Subcutaneous abdominal adipose tissue (tissue), 5 donors: Measurements from ENCODE around the gene TRANK1.

Experiments used
- H3K27ac ChIP-seq: one replicate; pipeline ENCODE4 v1.7.0; 2013; ENCODE audit warnings: low read depth, mild to moderate bottlenecking, inconsistent platforms, low read length, moderate library complexity
- H3K27me3 ChIP-seq, 5 donors: one replicate each; pipeline ENCODE4 v1.7.0; 2013; ENCODE audit warnings: low read length in 5 of 5, inconsistent platforms in 1 of 5; ENCODE audit not compliant: control insufficient read depth in 5 of 5, insufficient read depth in 4 of 5
- H3K36me3 ChIP-seq, 5 donors: one replicate each; pipeline ENCODE4 v1.7.0; 2013; ENCODE audit warnings: low read length in 5 of 5; ENCODE audit not compliant: control insufficient read depth in 5 of 5, insufficient read depth in 5 of 5
- H3K4me1 ChIP-seq, 5 donors: one replicate each; pipeline ENCODE4 v1.7.0; 2013; ENCODE audit warnings: low read length in 5 of 5, mild to moderate bottlenecking in 3 of 5, moderate library complexity in 1 of 5; ENCODE audit not compliant: control insufficient read depth in 5 of 5, insufficient read depth in 5 of 5
- H3K4me3 ChIP-seq, 5 donors: one replicate each; pipeline ENCODE4 v1.7.0; 2013; ENCODE audit warnings: low read length in 5 of 5, low read depth in 1 of 5
- H3K9ac ChIP-seq, 5 donors: one replicate each; pipeline ENCODE4 v1.7.0; 2013; ENCODE audit warnings: low read length in 5 of 5, mild to moderate bottlenecking in 4 of 5, moderate library complexity in 3 of 5
- H3K9me3 ChIP-seq, 5 donors: one replicate each; pipeline ENCODE4 v1.7.0; 2013; ENCODE audit warnings: low read length in 5 of 5; ENCODE audit not compliant: control insufficient read depth in 5 of 5
- donor health status: healthy.
- donor health status: healthy.
- donor health status: healthy.
- donor health status: healthy.
- donor health status: healthy.

TRANK1 gene

GRCh38 chr3:36832406-36832805 is 112.4 kb downstream of the TRANK1 start:
- no peaks in the 10 kb centered on the region for H3K27me3 ChIP-seq
- H3K36me3 ChIP-seq = peaks cover 2 to 80% (median 43%) of the 10 kb centered on the region in 5 donors
- H3K4me1 ChIP-seq = peaks cover 0 to 6% (median 0%) of the 10 kb centered on the region in 5 donors
- no peak overlapping the region for H3K9ac ChIP-seq
- H3K27ac ChIP-seq = no peak overlapping the region
- H3K9me3 ChIP-seq = no peaks in the 10 kb centered on the region
- no peak overlapping the region for H3K4me3 ChIP-seq

- Histone ChIP-seq H3K4me1 (peaks cover 0 to 8% (median 6%) of the 10 kb centered on the region in 5 donors), H3K9me3 (no peaks in the 10 kb centered on the region), H3K4me3 (no peak overlapping the region), H3K9ac (no peak overlapping the region), H3K27me3 (no peaks in the 10 kb centered on the region), H3K27ac (no peak overlapping the region), H3K36me3 (peaks cover 2 to 63% (median 36%) of the 10 kb centered on the region in 5 donors)
Measured at GRCh38 chr3:36827133-36827532, 117.7 kb downstream of the TRANK1 start.

DNA sequence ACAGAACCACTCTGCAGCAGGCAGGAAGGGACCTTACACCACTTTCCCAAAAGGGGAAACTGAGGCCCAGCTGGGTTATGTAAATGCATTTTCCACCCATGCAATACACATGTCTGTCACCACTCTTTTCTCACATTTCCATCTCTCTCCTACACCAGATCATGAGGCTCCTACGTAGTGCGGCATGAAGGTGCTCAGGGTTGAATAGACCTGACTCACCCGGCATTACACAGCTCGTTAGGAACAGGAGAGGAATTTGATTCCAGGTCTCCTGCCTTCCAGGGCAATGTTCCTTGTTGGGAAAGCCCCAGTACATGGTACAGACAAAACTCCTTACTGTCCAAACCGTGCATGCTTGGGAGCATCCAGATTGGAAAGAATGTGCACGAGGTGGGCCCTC is 118.6 kb downstream of the TRANK1 start:
- Histone ChIP-seq H3K4me1 (peaks cover 0 to 8% (median 6%) of the 10 kb centered on the region in 5 donors), H3K9ac (no peak overlapping the region), H3K9me3 (no peaks in the 10 kb centered on the region), H3K27me3 (no peaks in the 10 kb centered on the region), H3K36me3 (peaks cover 2 to 54% (median 29%) of the 10 kb centered on the region in 5 donors), H3K27ac (no peak overlapping the region), H3K4me3 (no peak overlapping the region)

DNA sequence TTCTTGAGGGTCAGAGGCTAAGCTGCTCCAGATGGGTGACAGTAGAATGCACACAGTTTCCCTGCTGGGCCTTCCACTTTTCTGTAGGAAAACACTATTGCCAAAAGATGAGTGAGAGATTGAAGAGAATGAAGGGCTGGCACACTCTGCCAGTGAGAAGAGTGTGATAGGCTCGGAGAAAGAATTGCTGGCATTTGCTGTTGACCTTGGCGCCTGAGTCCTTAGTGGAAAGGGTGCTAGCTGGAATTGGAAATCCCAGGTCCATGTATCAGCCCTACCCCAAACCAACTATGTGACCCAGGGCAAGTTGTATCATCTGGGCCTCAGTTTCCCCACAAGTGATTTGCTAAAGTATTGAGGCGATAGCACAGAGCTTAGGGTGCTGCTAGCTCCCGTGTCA is 120.4 kb downstream of the TRANK1 start:
- H3K36me3 ChIP-seq = peaks cover 0 to 42% (median 21%) of the 10 kb centered on the region in 5 donors
- H3K27me3 ChIP-seq = no peaks in the 10 kb centered on the region
- no peak overlapping the region for H3K4me3 ChIP-seq
- H3K9me3 ChIP-seq = no peaks in the 10 kb centered on the region
- H3K4me1 ChIP-seq = peaks cover 0 to 8% (median 6%) of the 10 kb centered on the region in 5 donors
- H3K9ac ChIP-seq = no peak overlapping the region
- H3K27ac ChIP-seq = no peak overlapping the region

- Histone ChIP-seq H3K4me1 (peaks cover 0 to 8% (median 6%) of the 10 kb centered on the region in 5 donors), H3K27ac (no peak overlapping the region), H3K9me3 (no peaks in the 10 kb centered on the region), H3K4me3 (no peak overlapping the region), H3K27me3 (no peaks in the 10 kb centered on the region), H3K36me3 (peaks cover 0 to 36% (median 21%) of the 10 kb centered on the region in 5 donors), H3K9ac (no peak overlapping the region)
Measured at GRCh38 chr3:36823806-36824205, 121.0 kb downstream of the TRANK1 start.

DNA sequence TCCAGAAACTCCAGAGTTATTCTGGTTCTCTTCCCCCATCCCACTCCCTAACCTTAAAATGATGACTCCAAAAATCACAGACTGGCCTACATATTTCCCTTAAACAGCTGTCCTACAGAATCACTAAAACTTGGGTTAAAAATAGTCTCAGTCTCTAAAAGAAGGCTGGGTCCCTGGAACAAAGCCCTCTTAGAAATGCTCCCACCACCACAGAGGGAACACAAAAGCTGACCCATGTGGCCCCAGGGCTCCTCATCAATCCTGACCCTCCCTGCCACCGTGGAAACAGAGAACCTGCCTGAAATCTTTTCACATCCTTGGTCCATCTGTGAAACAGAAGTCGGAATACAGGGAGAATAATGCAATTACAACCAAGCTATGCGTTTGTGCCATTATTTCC is 124.8 kb downstream of the TRANK1 start:
- Histone ChIP-seq H3K4me1 (peaks cover 0 to 8% (median 6%) of the 10 kb centered on the region in 5 donors), H3K9me3 (no peaks in the 10 kb centered on the region), H3K9ac (no peak overlapping the region), H3K36me3 (peaks cover 0 to 9% (median 0%) of the 10 kb centered on the region in 5 donors), H3K4me3 (no peak overlapping the region), H3K27me3 (peaks cover 0 to 6% (median 0%) of the 10 kb centered on the region in 5 donors), H3K27ac (no peak overlapping the region)

- Histone ChIP-seq H3K27ac (no peak overlapping the region), H3K36me3 (peaks cover 0 to 4% (median 0%) of the 10 kb centered on the region in 5 donors), H3K27me3 (peaks cover 0 to 6% (median 0%) of the 10 kb centered on the region in 5 donors), H3K4me3 (no peak overlapping the region), H3K4me1 (no peaks in the 10 kb centered on the region), H3K9me3 (no peaks in the 10 kb centered on the region), H3K9ac (no peak overlapping the region)
Measured at GRCh38 chr3:36817806-36818533, 126.9 kb downstream of the TRANK1 start.

DNA sequence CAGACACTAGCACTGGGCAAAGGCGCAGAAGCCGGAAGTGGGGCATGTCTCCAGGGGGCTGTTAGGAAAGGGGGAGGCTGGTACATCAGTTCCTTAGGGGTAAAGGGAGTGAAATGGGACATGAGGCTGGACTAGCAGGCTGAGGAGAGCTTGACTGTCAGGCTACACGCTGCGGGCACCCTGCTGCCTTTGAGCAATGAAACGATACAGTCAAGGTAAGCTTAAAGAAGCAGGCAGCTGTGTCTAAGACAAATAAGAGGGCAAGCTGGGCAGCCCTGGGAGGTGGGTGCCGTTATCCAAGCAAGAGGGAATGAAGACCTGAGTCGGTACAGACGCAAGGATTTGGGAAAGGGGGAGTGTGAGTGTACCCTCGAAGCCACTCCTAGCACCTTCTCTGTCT is 129.5 kb downstream of the TRANK1 start:
- no peak overlapping the region for H3K27ac ChIP-seq
- H3K9ac ChIP-seq = no peak overlapping the region
- peaks cover 0 to 6% (median 0%) of the 10 kb centered on the region in 5 donors for H3K27me3 ChIP-seq
- no peaks in the 10 kb centered on the region for H3K9me3 ChIP-seq
- no peak overlapping the region for H3K4me3 ChIP-seq
- H3K36me3 ChIP-seq = no peaks in the 10 kb centered on the region
- H3K4me1 ChIP-seq = no peaks in the 10 kb centered on the region

DNA sequence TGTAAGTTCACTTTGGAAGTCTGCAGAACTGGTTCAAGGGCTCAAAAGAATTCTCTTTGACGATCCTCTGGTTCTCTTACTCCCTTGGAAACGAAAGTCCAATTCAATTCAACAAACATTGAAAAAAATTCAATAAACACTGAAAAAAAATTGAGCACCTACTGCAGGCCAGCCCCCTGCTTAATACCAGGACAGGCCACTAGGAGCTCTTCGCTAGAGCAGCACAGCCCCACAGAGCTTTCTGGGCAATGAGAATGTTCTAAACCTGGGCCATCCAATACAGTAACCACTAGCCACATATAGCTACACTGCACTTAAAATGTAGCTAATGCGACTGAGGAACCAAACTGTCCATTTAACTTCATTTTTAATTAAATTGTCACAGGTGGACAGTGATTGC is 130.1 kb downstream of the TRANK1 start:
- H3K9ac ChIP-seq = no peak overlapping the region
- H3K4me3 ChIP-seq = no peak overlapping the region
- H3K9me3 ChIP-seq = no peaks in the 10 kb centered on the region

DNA sequence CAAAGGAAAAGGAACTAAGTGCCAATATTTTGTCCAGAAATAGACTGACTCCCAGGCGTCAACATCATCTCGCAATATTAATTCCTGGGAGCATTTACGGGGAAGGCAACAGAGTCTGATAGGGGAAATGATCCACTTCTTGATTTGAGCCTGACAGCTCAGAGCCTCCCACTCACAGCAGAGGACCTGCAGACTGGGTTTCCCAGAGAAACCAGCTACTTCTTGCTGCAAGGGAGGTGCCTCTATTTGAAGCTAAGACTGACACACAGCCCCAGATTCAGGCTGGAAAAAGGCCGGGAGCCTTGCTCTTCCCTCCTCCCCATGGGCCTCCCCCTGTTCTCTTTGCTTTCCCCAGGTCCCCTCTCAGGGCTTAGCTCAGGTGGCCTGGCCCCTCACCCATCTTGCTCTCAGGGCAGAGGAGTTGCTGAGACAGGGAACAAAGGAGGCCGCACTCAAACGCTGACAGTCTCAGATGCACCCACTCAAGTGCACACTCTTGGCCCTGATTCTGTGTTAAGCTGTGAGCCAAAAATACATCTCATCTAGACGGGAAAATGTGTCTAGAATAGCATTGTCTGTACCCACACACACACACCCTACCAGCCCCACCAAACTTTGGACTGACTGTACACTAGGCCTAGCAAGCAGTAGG is 130.7 kb downstream of the TRANK1 start:
- Histone ChIP-seq H3K27me3 (peaks cover 0 to 6% (median 0%) of the 10 kb centered on the region in 5 donors), H3K4me1 (no peaks in the 10 kb centered on the region), H3K4me3 (no peak overlapping the region), H3K9me3 (peaks cover 0 to 3% (median 0%) of the 10 kb centered on the region in 5 donors), H3K9ac (no peak overlapping the region), H3K36me3 (no peaks in the 10 kb centered on the region), H3K27ac (no peak overlapping the region)

More for the DNA sequence above, 130.1 kb downstream of the TRANK1 start:
- H3K27me3 ChIP-seq = peaks cover 0 to 6% (median 0%) of the 10 kb centered on the region in 5 donors
- no peak overlapping the region for H3K27ac ChIP-seq
- no peaks in the 10 kb centered on the region for H3K36me3 ChIP-seq
- no peaks in the 10 kb centered on the region for H3K4me1 ChIP-seq
